GM21367 (cell line): ENCODE data around the gene FAM187B.

Experiments
- ATAC-seq: cut with Tn5 transposase; IDR thresholded peaks from one replicate; pipeline ENCODE4 v1.9.1; 2021; ENCODE audit not compliant: unreplicated experiment

Gene FAM187B

DNA sequence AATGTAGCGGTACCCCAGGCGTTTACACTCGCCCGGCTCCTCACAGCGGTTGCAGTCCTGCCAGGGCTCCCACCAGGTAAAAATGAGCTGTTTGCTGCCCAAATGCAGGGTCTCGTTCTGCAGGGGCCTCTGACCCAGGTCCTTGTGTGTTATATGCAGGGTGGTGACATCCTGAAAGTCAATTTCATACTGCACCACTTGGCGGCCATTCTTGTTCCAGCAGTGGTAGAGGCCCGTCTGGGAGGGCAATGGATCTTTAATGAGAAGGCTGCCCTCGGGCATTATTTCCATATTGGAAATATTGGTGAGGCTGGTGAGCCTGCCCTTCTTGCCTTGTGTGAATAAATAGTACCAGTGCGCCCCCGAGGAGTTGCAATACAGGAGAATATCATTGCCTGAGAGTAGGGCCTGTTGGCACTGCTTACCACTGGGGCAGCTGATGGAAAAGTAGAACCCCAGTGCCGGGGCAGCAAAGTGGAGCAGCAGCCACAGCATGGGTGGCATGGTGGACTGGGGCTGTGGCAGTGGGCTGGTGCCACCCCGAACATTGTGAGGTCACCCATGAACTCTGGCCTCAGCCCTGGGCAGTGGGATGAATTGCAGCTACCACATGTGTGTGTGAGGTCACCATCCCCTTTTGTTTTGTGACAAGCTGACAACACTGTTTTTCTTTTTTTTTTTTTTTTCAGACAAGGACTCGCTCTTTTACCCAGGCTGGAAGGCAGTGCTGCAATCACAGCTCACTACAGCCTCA is at the start of gene FAM187B:
TSS of gene FAM187B (minus strand) at position 563 of the 754 bp plus-strand sequence. CDS start at position 504, 59 bp downstream.
- no peak for ATAC-seq

DNA sequence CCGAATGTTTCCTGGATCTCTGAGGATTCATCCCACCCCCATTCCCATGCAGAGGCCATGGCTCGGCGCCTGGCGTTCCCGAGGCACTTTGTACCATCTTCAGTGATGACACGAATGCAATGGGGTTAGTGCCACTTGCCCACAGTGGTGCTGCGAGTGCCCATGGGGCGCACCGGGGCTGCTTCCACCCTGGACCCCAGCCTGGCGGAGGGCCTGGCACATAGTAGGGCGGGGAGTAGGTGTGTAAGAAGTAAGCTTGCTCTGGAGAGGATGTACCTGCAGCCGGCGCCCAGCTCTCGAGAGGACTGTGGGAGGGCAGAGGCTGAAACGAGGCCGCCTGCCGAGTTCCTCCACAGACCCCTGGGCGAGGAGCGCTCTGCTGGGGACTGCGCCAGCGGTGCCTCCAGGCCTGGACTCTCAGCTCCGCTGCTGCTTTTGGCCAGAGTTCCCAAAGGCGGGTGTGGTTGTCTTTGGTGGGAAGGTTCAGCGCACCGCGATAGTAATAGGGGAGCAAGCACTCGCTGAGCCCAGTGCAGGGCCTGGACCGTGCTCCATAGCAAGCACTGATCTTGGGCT is 48.3 kb upstream of the FAM187B start:
- ATAC-seq, result no peak

DNA sequence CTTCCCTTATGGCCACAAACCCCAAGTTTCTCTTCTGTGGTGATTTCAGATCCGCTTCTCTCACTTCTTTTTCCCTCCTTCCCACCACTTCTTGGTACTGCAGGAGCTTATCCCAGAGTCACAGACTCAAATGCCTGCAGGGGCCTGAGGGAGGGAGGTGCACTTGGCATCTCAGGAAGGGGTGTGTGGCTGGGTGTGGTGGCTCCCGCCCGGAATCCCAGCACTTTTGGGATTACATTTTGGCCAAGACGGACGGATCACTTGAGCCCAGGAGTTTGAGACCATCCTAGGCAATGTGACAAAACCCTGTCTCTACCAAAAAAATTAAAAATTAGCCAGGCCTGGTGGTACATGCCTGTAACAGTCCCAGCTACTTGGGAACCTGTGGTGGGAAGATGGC is 45.8 kb upstream of the FAM187B start:
- no peak for ATAC-seq

DNA sequence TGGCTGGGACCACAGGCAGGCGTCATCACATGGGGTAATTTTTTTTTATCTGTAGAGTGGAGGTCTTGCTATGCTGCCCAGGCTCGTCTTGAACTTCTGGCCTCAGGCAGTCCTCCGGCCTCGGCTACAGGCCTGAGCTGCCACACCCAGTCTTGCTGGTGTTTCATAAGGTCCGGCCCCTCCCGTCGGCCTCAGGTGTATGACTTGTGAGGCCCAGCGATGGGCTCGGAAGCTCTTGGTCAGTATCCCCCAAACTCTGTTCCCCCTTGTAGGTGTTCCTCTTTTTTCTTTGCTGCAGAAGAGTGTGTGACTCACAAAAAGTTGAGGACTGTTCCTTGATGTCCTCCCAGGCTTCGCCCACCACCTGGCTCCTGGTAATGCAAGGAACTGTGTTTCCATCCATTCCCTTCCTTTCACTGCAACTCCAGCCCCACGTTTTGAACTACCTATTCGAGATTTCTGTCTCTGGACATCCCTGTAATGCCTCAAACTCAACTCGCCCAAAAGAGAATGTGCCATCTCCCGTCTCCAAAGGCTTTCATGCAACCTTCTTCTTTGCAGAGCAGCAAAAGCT is 45.2 kb upstream of the FAM187B start:
- no peak for ATAC-seq

DNA sequence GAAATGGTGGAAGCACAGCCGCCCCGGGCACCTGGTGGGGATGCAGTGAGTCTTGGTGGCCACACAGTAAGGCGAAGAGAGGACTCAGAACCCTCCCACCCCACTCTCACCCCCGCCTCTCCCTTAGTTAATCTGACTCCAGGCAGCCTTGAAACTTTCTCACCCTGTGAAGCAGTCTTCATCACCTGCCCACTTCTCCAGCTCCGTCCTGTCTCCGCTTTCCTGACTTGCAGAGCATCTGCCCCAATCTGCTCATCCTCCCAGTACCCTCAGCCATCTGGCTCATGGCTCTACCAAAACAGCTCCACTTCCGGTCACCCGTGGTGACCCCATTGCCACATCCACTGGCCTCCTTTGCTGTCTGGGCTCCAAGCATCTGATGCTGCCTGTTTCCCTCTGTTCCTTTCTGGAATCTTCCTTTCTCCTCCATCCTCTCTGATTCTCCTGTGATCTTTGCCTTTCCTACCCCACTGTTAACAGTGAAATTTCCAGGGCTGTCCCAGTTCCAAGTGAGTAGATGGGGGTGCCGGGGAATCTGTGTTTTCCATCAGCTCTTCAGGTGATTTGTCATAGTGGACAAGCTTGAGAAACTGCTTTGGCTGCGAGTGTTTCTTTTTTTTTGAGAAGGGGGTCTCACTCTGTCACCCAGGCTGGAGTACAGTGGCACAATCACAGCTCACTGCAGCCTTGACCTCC is 44.6 kb upstream of the FAM187B start:
- no peak for ATAC-seq

DNA sequence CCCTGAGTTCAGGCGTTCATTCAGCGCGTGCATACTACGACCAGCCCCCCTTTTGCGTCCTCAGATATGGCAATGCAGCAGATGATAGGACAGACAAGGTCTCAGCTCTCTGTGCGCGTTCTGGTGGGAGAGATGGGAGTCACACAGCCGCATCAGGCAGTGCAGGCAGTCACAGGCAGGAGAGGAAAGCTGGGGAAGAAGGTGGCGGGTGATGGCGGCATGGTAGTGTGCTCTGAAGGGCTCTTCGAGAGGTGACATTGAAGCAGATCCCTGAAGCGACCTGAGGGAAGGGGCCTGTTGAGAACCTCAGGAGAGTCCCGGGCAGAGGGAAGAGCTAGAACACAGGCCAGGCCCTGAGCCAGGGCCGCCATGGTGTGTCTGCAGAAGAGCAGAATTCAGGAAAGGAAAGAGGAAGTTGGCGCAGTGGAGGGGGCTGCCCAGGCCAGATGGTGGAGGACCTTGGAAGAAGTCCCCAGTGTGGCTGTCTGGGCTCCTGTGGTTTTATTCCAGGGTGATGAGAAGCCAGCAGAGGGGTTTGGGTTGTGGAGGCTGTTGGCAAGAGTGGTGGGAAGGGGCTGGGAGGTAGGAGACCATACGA is 43.7 kb upstream of the FAM187B start:
- ATAC-seq, result no peak

DNA sequence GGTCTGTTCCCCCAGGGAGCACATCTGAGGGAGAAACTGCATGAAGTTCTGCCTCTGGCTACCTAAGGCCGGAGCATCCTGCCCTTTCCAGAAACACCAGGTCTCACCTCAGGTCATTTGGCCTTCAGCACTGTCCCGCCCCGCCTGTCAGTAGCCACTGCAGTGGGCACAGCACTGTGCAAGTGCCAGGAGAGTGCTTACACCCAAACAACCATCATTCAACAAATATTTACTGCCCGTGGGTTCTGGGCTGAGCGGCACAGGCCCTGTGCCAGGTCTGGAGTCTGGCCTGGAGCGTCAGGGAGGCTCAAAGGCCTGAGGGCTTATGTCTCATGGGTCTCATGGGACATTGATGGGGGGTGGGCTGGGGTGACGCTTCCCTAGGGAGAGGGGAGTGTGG is 43.0 kb upstream of the FAM187B start:
- no peak for ATAC-seq

DNA sequence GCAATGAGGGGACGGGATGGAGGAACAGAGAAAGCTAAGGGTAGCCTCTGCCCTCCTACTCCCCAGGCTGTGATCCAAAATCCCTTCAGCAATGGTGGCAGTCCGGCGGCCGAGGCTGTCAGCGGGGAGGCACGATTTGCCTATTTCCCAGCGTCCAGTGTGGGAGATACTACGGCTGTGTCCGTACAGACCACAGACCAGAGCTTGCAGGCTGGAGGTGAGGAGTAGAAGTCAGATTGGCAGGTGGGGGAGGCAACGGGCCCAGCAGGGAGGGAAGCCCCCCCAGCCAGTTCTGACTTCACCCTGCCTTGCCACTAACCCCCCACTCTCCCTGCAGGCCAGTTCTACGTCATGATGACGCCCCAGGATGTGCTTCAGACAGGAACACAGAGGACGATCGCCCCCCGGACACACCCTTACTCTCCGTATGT is 41.9 kb upstream of the FAM187B start:
- no peak for ATAC-seq

DNA sequence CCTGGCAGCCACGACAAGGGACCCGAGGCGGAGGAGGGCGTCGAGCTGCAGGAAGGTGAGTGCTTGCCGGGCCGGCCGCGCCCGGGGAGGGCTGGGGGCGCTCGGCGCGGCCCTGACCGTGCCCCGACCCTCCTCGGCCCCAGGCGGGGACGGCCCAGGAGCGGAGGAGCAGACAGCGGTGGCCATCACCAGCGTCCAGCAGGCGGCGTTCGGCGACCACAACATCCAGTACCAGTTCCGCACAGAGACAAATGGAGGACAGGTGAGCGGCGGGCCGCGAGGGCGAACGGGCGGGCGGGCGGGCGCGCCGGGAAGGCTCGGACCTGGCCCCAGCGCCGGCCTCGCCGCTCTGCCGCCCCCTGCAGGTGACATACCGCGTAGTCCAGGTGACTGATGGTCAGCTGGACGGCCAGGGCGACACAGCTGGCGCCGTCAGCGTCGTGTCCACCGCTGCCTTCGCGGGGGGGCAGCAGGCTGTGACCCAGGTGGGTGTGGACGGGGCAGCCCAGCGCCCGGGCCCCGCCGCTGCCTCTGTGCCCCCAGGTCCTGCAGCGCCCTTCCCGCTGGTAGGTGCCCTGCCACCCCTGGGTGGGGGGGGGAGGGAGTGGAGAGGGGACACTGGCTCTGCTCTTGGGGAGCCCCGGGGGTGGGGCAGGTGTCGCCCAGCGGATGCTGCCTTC is 41.0 kb upstream of the FAM187B start:
- ATAC-seq, result peak; percentile 38

DNA sequence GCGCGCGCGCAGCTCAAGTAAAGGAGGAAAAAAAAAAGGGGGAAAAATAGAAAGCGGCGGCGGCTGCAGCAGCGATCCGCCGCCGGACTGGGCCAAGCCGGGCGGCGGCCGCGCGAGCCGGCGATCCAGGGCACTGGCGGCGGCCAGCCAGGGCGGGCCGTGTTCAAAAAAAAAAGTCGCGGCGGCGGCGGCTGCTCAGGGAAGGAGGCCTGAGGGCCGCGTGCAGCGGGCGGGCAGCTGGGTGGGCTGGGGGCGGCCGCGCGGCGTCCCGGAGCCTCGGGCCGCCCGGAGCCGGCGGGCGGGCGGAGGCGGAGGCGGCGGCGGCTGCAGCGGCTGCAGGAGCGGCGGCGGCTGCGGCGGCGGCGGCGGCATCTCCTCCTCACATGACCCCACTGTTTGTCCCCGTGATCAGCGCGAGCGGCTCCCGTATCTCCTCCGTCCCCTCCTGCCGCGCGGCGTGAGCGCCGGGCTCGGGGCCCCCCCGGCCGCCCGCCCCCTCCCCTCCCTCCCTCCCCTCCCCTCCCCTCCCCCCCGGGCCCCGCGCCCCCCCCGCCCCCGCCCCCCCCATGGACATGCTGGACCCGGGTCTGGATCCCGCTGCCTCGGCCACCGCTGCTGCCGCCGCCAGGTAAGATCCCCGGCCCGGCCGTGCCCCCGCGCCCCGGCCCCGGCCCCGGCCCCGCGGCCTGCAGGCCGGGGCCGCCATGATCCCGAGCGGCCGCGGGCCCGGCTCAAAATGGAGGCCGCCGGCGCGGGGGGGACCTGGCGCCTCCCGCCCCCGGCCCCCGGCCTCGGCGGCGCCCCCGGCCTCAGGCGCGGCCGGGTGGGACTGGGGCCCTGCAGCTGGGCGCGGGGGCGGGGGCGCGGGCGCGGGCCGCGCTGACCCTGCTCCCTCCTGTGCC is 40.2 kb upstream of the FAM187B start, which contains the start of gene USF2:
TSS of gene USF2 (plus strand) at position 427 of the 902 bp plus-strand sequence. CDS start at position 567, 140 bp downstream.
- ATAC-seq, result peak; percentile 16

DNA sequence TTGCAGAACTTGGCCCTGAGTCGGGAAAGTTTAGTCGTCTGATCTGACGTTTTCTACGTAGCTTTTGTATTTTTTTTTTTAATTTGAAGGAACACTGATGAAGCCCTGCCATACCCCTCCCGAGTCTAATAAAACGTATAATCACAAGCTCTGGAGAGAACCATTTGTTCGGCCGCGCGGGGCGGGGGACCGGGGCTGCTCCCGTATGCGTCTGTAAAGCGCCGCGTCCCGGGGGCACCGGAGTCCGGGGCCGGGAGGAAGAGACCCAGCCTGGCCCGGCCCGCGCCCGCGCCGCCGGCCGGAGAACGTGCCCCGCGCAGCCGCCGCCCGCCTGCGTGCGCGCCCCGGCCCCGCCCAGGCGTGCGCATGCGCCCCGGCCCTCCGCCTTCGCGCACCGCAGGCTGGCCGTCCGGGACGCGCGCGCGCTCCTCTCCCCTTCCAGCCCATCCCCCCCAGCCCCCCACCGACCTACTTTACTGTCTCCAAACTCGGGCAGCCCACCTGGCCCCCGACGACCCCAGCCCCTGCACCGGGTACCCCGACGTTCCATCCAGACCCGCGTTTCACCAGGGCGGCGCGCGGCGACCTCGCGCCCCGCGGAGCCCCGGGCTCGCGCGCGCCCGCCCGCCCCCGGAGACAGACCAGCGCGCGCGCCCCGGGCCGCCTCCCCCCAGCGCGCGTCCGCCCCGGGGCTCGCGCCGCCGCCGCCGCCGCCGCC is 39.4 kb upstream of the FAM187B start:
- ATAC-seq, result peak; percentile 36

DNA sequence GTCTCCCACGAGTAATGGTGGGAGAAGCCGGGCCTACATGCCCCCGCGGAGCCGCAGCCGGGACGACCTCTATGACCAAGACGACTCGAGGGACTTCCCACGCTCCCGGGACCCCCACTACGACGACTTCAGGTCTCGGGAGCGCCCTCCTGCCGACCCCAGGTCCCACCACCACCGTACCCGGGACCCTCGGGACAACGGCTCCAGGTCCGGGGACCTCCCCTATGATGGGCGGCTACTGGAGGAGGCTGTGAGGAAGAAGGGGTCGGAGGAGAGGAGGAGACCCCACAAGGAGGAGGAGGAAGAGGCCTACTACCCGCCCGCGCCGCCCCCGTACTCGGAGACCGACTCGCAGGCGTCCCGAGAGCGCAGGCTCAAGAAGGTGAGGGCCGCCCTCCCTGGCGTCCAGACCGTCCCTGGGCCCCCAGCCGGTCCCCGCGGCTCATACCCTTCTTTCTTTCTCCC is 38.8 kb upstream of the FAM187B start:
- no peak for ATAC-seq

DNA sequence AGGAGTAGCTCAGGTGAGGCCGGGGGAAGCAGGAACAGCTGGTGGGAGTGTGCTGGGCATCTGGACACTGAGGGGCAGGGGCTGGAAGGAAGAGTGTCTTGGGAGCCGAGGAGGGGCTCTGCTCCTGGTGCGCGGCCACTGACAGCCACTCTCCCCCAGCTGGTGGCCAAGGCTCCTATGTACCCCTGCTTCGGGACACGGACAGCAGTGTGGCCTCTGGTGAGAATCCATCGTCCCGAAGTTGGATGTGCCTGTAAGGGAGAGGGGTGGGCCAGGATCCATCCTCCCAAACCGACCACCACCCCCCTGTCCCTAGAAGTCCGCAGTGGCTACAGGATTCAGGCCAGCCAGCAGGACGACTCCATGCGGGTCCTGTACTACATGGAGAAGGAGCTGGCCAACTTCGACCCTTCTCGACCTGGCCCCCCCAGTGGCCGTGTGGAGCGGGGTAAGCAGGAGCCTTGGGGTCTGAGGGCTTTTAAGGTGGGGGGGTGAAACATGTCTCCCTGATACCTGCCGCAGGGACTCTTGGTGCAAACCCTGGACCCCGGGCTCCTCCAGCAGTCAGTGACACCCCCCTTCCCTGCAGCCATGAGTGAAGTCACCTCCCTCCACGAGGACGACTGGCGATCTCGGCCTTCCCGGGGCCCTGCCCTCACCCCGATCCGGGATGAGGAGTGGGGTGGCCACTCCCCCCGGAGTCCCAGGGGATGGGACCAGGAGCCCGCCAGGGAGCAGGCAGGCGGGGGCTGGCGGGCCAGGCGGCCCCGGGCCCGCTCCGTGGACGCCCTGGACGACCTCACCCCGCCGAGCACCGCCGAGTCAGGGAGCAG is 38.2 kb upstream of the FAM187B start:
- no peak for ATAC-seq

DNA sequence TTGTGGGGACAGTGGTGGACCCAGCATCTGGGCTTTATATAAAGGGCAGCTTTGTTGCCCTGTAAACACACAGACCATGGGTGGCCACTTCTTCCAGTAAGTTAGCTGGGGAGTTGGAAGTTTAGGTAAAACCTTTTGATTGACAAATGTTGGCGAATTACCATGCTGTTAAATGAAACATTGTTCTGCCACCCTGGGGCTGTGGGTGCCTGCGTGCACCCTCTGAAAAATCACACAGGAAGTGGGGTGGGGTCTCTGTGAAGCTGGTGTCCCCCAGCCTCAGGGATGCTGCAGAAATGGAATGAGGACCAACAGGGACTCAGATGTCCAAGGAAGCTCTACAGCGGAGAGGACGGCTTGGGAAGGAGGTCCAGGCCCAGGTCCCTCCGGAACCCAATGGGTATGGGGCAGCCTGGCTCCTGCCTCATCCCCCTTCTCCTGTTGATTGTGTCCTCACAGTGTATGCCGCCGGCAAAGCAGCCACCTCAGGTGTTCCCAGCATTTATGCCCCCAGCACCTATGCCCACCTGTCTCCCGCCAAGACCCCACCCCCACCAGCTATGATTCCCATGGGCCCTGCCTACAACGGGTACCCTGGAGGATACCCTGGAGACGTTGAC is 37.5 kb upstream of the FAM187B start:
- no peak for ATAC-seq

DNA sequence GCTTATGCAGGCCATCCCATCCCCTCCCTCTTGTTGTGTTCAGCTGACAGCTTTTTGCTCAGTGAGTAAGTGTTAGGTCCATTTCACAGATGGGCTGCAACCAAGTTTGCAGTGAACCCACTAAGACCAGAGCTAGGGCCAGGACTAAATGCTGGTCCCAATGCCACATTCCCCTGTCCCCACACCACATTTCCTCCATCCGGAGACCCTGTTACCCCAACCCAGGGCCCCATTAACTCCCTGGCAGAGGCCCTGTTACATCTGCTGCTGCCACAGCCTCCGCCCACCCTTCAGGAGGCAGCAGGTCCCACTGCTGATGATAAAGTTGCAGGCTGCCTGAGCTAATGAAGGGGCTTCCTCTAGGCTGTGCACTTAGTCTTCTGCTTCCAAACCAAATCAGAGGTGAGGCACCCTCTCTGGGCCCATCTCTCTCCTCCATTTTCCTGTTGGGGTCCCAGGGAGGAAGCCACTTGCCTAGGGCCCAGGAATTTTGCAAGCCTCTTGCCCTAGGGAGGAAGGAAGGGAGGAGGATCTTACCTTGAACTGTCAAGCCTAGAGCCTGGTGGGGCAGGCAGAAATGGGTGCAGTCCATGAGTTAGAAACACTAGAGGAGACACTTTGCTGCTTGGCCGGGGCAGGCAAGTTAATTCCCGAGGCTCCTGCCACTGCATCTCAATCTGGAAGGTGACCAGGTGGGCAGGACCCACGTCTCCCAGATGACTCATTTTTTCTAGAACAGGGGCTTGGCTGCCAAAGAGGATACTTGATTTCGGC is 36.8 kb upstream of the FAM187B start:
- ATAC-seq, result no peak

DNA sequence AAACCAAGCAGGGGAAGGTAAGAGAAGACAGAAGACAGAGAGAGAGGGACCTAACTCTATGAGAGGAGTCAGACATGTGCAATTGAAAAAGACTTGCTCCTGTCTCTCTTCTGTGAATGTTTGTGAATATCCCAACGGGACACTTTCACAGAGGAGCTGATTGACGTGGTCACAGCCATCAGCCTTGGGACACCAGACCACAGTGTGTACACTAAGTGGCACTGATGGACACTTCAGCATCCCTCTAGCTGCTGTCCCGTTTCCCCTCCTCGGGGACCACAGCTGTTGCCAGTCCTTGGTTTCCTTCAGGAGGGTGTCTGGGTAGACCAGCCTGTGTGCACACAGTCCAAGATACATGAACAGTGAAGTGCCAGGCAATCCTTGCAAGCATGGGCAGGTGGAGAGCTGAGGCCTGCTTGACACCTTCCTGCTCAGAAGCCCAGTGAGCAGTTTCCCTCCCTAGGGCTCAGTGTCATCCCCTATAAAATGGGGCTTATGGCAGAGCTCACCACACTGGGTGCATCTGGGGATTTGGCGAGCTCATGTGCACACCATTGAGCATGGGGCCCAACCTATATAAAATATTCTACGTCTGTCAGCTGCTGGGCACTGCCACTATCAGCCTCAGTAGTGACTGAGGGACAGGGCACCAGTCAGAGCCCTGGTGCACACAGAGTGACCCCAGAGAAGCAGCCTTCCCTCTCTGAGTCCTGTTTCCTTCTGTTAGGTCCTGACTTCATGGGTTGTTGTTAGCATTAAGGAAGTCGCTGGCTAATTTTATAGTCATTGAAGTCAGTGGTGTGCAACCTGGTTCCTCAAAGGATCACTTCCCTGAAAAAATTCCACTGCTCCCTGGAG is 36.0 kb upstream of the FAM187B start:
- ATAC-seq, result no peak
